HepG2 (cell line): Measurements from ENCODE around the gene ADAM15. TPM values are rescaled to one million over a fixed set of nuclear protein-coding genes. Genes with fewer than 3 reads are reported as not detected.

Experiments used
- ATAC-seq: fragments of 200-7000 bp; cut with Tn5 transposase; 3 replicates; pipeline ENCODE4 v1.9.1; 2020; ENCODE audit warnings: mild to moderate bottlenecking, moderate library complexity
- BruUV-seq: library from RNA; stranded (reverse); fragments of 400-500 nt; replicated peaks from 2 replicates; lab custom pipeline; 2021; lab: Mats Ljungman, UMichigan
- CTCF ChIA-PET: fragments of 300-600 bp; formaldehyde crosslinking; extraction: SDS; loops from one replicate; lab custom pipeline; 2021; ENCODE audit warnings: low total read pairs, inconsistent platforms, low intra/inter-chr PET ratio; lab: Yijun Ruan, JAX
- POLR2A ChIA-PET: fragments of 350-600 bp; sonication (Branson Sonifier 250); formaldehyde crosslinking; loops from one replicate; lab custom pipeline; 2020; ENCODE audit warnings: antibody characterized with exemption, inconsistent platforms; lab: Yijun Ruan, JAX
- DNase-seq: peaks from one replicate; pipeline ENCODE4 v3.0.0-alpha.2; 2015; ENCODE audit warnings: low spot score
- FAIRE-seq: peaks from 3 replicates; lab custom pipeline; 2011; peaks lifted over from hg19 to GRCh38; lab: Jason Lieb, UNC
- H2AFZ ChIP-seq: one replicate; pipeline ENCODE4 v1.6.1; 2011; ENCODE audit warnings: low read length, inconsistent platforms
- H3K27ac ChIP-seq: fragments of 300-600 bp; 3 replicates; pipeline ENCODE4 v1.8.0; 2011; ENCODE audit warnings: mixed run types, mild to moderate bottlenecking, mixed read lengths, low read length, inconsistent platforms; ENCODE audit not compliant: insufficient read depth; ENCODE audit errors: extremely low read length
- H3K27me3 ChIP-seq, 2 experiments: fragments of 200-600 bp in 1 of 2; 2 replicates in 1 of 2; 3 replicates in 1 of 2; pipeline versions ENCODE4 v1.6.0 to v1.8.0; 2011; ENCODE audit warnings: low read length in 2 of 2, mild to moderate bottlenecking in 2 of 2, moderate library complexity in 2 of 2, inconsistent platforms in 1 of 2; ENCODE audit not compliant: insufficient read depth in 2 of 2, control insufficient read depth in 1 of 2
- H3K36me3 ChIP-seq, 2 experiments: fragments of 200-600 bp in 1 of 2; replicated peaks in 1 of 2; 2 replicates in 1 of 2; 3 replicates in 1 of 2; pipeline versions ENCODE4 v1.5.1 to v1.8.0; 2011; ENCODE audit warnings: low read length in 2 of 2, inconsistent platforms in 1 of 2; ENCODE audit not compliant: insufficient read depth in 2 of 2, control insufficient read depth in 1 of 2
- H3K4me1 ChIP-seq: 2 replicates; pipeline ENCODE4 v1.5.1; 2012; ENCODE audit warnings: low read length, inconsistent platforms; ENCODE audit not compliant: insufficient read depth
- H3K4me2 ChIP-seq: 2 replicates; pipeline ENCODE4 v1.6.0; 2011; ENCODE audit warnings: low read depth, low read length, inconsistent platforms
- H3K4me3 ChIP-seq, 3 experiments: fragments of 200-600 bp in 1 of 3; sonication (generic), shearing (Covaris generic) in 1 of 3; replicated peaks in 1 of 3; 2 replicates each; pipeline ENCODE4 v1.5.1; 2011 to 2016; ENCODE audit warnings: low read length in 3 of 3, inconsistent platforms in 2 of 3, low read depth in 2 of 3, mild to moderate bottlenecking in 2 of 3, control low read depth in 1 of 3, mixed read lengths in 1 of 3; ENCODE audit not compliant: insufficient read depth in 1 of 3
- H3K79me2 ChIP-seq: one replicate; pipeline ENCODE4 v1.6.1; 2011; ENCODE audit warnings: low read length, inconsistent platforms; ENCODE audit not compliant: insufficient read depth
- H3K9ac ChIP-seq: 2 replicates; pipeline ENCODE4 v1.6.0; 2011; ENCODE audit warnings: mild to moderate bottlenecking, low read depth, low read length, inconsistent platforms; ENCODE audit not compliant: insufficient read depth
- H3K9me3 ChIP-seq: 2 replicates; pipeline ENCODE4 v1.5.1; 2012; ENCODE audit warnings: mild to moderate bottlenecking, low read length
- H4K20me1 ChIP-seq: 2 replicates; pipeline ENCODE4 v1.6.0; 2011; ENCODE audit warnings: inconsistent platforms, mild to moderate bottlenecking, low read length, moderate library complexity; ENCODE audit not compliant: insufficient read depth
- ARNT2 ChIP-seq: sonication (generic); formaldehyde crosslinking; IDR thresholded peaks from 2 replicates; pipeline ENCODE4 v1.8.0; 2022; ENCODE audit warnings: mild to moderate bottlenecking, low read depth, missing genetic modification reagents, moderate library complexity
- FLYWCH1 ChIP-seq: sonication (generic); formaldehyde crosslinking; IDR thresholded peaks from 2 replicates; pipeline ENCODE4 v1.8.1; 2023; ENCODE audit warnings: mild to moderate bottlenecking, missing genetic modification reagents
- GABPB1 ChIP-seq: IDR thresholded peaks from 2 replicates; pipeline ENCODE4 v1.6.1; 2016; ENCODE audit warnings: mild to moderate bottlenecking, missing genetic modification reagents, moderate library complexity, missing compliant biosample characterization
- HES4 ChIP-seq: sonication (generic); formaldehyde crosslinking; IDR thresholded peaks from 2 replicates; pipeline ENCODE4 v1.9.0; 2021; ENCODE audit warnings: mild to moderate bottlenecking, missing genetic modification reagents, borderline replicate concordance
- MAX ChIP-seq: IDR thresholded peaks from 2 replicates; pipeline ENCODE4 v1.6.1; 2012; ENCODE audit warnings: inconsistent platforms
- NFKB2 ChIP-seq: sonication (generic); formaldehyde crosslinking; IDR thresholded peaks from 2 replicates; pipeline ENCODE4 v1.4.0; 2020; ENCODE audit warnings: missing genetic modification reagents, borderline replicate concordance
- RBAK ChIP-seq: sonication (generic); formaldehyde crosslinking; IDR thresholded peaks from 2 replicates; pipeline ENCODE4 v1.5.1; 2020; ENCODE audit warnings: mild to moderate bottlenecking, missing genetic modification reagents
- TEF ChIP-seq: sonication (generic); formaldehyde crosslinking; IDR thresholded peaks from 2 replicates; pipeline ENCODE4 v1.5.0; 2020; ENCODE audit warnings: missing genetic modification reagents
- THAP8 ChIP-seq: sonication (generic); formaldehyde crosslinking; IDR thresholded peaks from 2 replicates; pipeline ENCODE4 v1.5.1; 2020; ENCODE audit warnings: missing genetic modification reagents, mild to moderate bottlenecking, borderline replicate concordance
- TIGD3 ChIP-seq: sonication (generic); formaldehyde crosslinking; IDR thresholded peaks from 2 replicates; pipeline ENCODE4 v1.5.1; 2020; ENCODE audit warnings: mild to moderate bottlenecking, missing genetic modification reagents, borderline replicate concordance
- U2AF1 ChIP-seq: fragments of 200-400 bp; formaldehyde crosslinking; optimal IDR thresholded peaks from 2 replicates; pipeline ENCODE3; 2017; ENCODE audit warnings: mild to moderate bottlenecking, low read depth, low read length
- ZBTB10 ChIP-seq: sonication (generic); formaldehyde crosslinking; IDR thresholded peaks from 2 replicates; pipeline ENCODE4 v1.4.0; 2020; ENCODE audit warnings: missing genetic modification reagents, borderline replicate concordance
- ZNF704 ChIP-seq: sonication (generic); formaldehyde crosslinking; IDR thresholded peaks from 2 replicates; pipeline ENCODE4 v1.8.1; 2023; ENCODE audit warnings: mild to moderate bottlenecking, inconsistent platforms, moderate library complexity, missing genetic modification reagents, borderline replicate concordance
- ZNF777 ChIP-seq: sonication (generic); formaldehyde crosslinking; IDR thresholded peaks from 2 replicates; pipeline ENCODE4 v1.4.0; 2020; ENCODE audit warnings: missing genetic modification reagents
- ZNF850 ChIP-seq: sonication (generic); formaldehyde crosslinking; conservative IDR thresholded peaks from 2 replicates; pipeline ENCODE4 v1.9.0; 2021; ENCODE audit warnings: mild to moderate bottlenecking, missing genetic modification reagents
- WGBS: methylation state at CpG from one replicate; pipeline ENCODE4 v1.1.6; 2017; ENCODE audit warnings: low lambda C conversion rate; 5-methylcytosine and 5-hydroxymethylcytosine counted together
- in situ Hi-C: cut with HindIII; loops from 2 replicates; pipeline ENCODE4 v1.10.0; 2017; ENCODE audit warnings: low pct_unique_long_range_greater_than_20kb; ENCODE audit not compliant: extremely low pct_ligation_motif_present
- intact Hi-C: fragments of 100-400 bp; cut with micrococcal nuclease; formaldehyde crosslinking; loops from one replicate; pipeline ENCODE4 v1.10.0; 2022; ENCODE audit not compliant: unreplicated experiment
- polyA plus RNA-seq, 8 experiments: library from polyadenylated mRNA; depleted of rRNA in 3 of 8; stranded (reverse) in 7 of 8; unstranded in 1 of 8; fragments of >200 nt; fragmentation: Illumina TruSeq in 4 of 8; extraction: Trizol in 4 of 8; gene quantifications; 2 replicates each; pipeline versions ENCODE4 v1.2.1 to v1.2.3, GENCODE V29; 2011 to 2016; ENCODE audit warnings: low read depth in 4 of 8, missing spikeins in 1 of 8, mixed read lengths in 1 of 8; ENCODE audit not compliant: insufficient read depth in 1 of 8
- total RNA-seq, 5 experiments: library from RNA; depleted of rRNA; stranded (reverse); fragments of >200 nt; fragmentation: Illumina TruSeq; extraction: Trizol; gene quantifications; 2 replicates each; pipeline ENCODE4 v1.2.3, GENCODE V29; 2016; ENCODE audit warnings: low read depth in 1 of 5

The ADAM15 gene
- total and polyA plus RNA-seq, 2 of the 13 experiments (the other 11 are each of a cell fraction or from before 2014, with no cell fraction given) = 17.9 to 25.6 TPM

- Histone ChIP-seq H3K9ac (peak overlapping the region; percentile 63; the same call in 1 of the 2 replicates), H4K20me1 (peaks cover 4% of the 10 kb centered on the region; the same call in 1 of the 2 replicates), H3K36me3 (no peaks in the 10 kb centered on the region), H3K27me3 (peaks cover 20 to 37% of the 10 kb centered on the region in 2 experiments), H2AFZ (no peak overlapping the region), H3K4me3 (peak overlapping the region; percentile 72 to 89 (median 75); a peak in 5 of 6 replicates), H3K27ac (peak overlapping the region; percentile 74), H3K79me2 (no peaks in the 10 kb centered on the region), H3K9me3 (no peaks in the 10 kb centered on the region), H3K4me2 (peak overlapping the region; percentile 98), H3K4me1 (peaks cover 79% of the 10 kb centered on the region)
- DNase-seq = no peak
- in situ Hi-C loops = no loop called here
- 0% methylated on average over 20 of the region's 32 CpGs for WGBS
- POLR2A ChIA-PET = interaction anchor here (0.8 to 2.7 kb wide), 11 partner anchors 10 to 92 kb away, joined by 3 to 19 read pairs (median 4); partner anchors contain the start of genes KRTCAP2 and LENEP
- intact Hi-C loops = loop anchor here (10.0 kb wide), 1 partner anchor 181 kb away; no protein-coding TSS in a partner anchor
- no TSS peak for BruUV-seq
- FAIRE-seq = no peak
- peak; percentile 2; the same call in 2 of the 3 replicates for ATAC-seq
- CTCF ChIA-PET = interaction anchor here (1.0 to 2.9 kb wide), 6 partner anchors 15 to 87 kb away, joined by 3 to 39 read pairs (median 6); partner anchors contain the start of genes ADAM15, EFNA4, KRTCAP2 and TRIM46
- 0 out of 2 replicates have a peak, but pooled peaks have one; percentile 2 for TF ChIP-seq TIGD3
- no peak for TF ChIP-seq RBAK (CRISPR knock-in tag)
- 0 out of 2 replicates have a peak, but pooled peaks have one; percentile 3 for TF ChIP-seq FLYWCH1 (CRISPR knock-in tag)
- 0 out of 2 replicates have a peak, but pooled peaks have one; percentile 11 for TF ChIP-seq HES4 (CRISPR knock-in tag)
- peak; percentile 91 for TF ChIP-seq ZNF777 (CRISPR knock-in tag)
- 0 out of 2 replicates have a peak, but pooled peaks have one; percentile 71 for TF ChIP-seq ZBTB10 (CRISPR knock-in tag)
- TF ChIP-seq ARNT2 (CRISPR knock-in tag) = no peak
- TF ChIP-seq NFKB2 = peak; percentile 1; the same call in 1 of the 2 replicates
- 0 out of 2 replicates have a peak, but pooled peaks have one; percentile 18 for TF ChIP-seq THAP8
- TF ChIP-seq ZNF704 (CRISPR knock-in tag) = no peak
- TF ChIP-seq MAX = 0 out of 2 replicates have a peak, but pooled peaks have one; percentile 21
- no peak for TF ChIP-seq TEF (CRISPR knock-in tag)
- no peak for TF ChIP-seq ZNF850 (CRISPR knock-in tag)
- TF ChIP-seq GABPB1 (CRISPR knock-in tag) = no peak
- TF ChIP-seq U2AF1 = no peak
These were observed 34.5 kb downstream of the ADAM15 start for GRCh38 chr1:155085504-155086127.
